Measurements from ENCODE around the gene KPNB1. TPM values are rescaled to one million over a fixed set of nuclear protein-coding genes. Genes with fewer than 3 reads are reported as not detected.
"Not testable (repeated sequence)": the region's sequence is repeated elsewhere in the genome, so short reads cannot be mapped to it uniquely, and the experiment has no call there.

The KPNB1 gene
- total RNA-seq, 1 experiment from 2014 or later = 681 TPM

DNA sequence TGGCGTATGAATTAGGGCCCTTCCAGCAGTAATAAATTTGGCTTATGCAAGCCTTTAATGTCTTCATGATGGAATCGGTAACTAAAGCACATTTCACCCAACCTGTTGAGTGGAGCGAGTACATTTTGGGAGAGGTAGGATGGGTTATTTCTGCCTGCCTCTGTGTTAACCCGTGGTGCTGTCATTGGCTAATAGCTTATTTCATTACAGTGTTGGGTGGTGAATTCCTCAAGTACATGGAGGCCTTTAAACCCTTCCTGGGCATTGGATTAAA lies 26.4 kb downstream of the KPNB1 start:
- Histone ChIP-seq H3K27me3 (replicated peaks) (no peaks in the 10 kb centered on the region), H3K27ac (no peak overlapping the region), H3K4me3 (no peak overlapping the region), H3K9me3 (replicated peaks) (no peaks in the 10 kb centered on the region), H3K4me1 (replicated peaks) (no peaks in the 10 kb centered on the region), H3K36me3 (peaks cover 100% of the 10 kb centered on the region)
- DNase-seq (ENCODE audit: low read depth in 1 of 2, low spot score in 2 of 2) = no peak

GRCh38 chr17:47676510-47677165 lies 26.9 kb downstream of the KPNB1 start:
- Histone ChIP-seq H3K36me3 (peaks cover 100% of the 10 kb centered on the region), H3K27ac (no peak overlapping the region), H3K27me3 (replicated peaks) (no peaks in the 10 kb centered on the region), H3K4me1 (replicated peaks) (no peaks in the 10 kb centered on the region), H3K4me3 (no peak overlapping the region), H3K9me3 (replicated peaks) (no peaks in the 10 kb centered on the region)
- DNase-seq (ENCODE audit: low read depth in 1 of 2, low spot score in 2 of 2) = no peak

DNA sequence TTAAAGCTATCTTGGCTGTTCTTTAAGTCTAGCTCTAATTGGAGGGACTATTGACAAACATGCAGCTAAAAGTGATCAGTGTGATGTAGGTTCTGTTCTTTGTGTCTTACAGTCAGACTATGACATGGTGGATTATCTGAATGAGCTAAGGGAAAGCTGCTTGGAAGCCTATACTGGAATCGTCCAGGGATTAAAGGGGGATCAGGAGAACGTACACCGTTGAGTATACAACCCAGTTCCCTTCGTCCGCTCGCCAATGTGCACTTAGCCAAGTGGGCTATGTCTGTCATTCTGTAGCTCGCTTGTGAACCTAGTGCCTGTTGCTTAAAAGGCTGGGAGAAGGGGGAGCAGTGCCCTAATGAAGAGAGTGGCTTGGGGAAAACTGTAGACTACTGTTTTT lies 28.5 kb downstream of the KPNB1 start:
- no peaks in the 10 kb centered on the region for H3K9me3 ChIP-seq (replicated peaks)
- H3K27me3 ChIP-seq (replicated peaks) = no peaks in the 10 kb centered on the region
- H3K4me3 ChIP-seq = no peak overlapping the region
- H3K27ac ChIP-seq = no peak overlapping the region
- H3K4me1 ChIP-seq (replicated peaks) = no peaks in the 10 kb centered on the region
- no peak for DNase-seq (ENCODE audit: low read depth in 1 of 2, low spot score in 2 of 2)
- H3K36me3 ChIP-seq = peaks cover 97% of the 10 kb centered on the region

- Histone ChIP-seq H3K9me3 (replicated peaks) (0 out of 2 replicates have a peak, but pooled peaks cover 6% of the 10 kb centered on the region), H3K4me1 (replicated peaks) (0 out of 2 replicates have a peak, but pooled peaks cover under 1% of the 10 kb centered on the region), H3K27ac (no peak overlapping the region), H3K27me3 (replicated peaks) (no peaks in the 10 kb centered on the region), H3K36me3 (peaks cover 97% of the 10 kb centered on the region), H3K4me3 (no peak overlapping the region)
- no peak for DNase-seq (ENCODE audit: low read depth in 1 of 2, low spot score in 2 of 2)
These were observed 32.4 kb downstream of the KPNB1 start for GRCh38 chr17:47682138-47682537.

DNA sequence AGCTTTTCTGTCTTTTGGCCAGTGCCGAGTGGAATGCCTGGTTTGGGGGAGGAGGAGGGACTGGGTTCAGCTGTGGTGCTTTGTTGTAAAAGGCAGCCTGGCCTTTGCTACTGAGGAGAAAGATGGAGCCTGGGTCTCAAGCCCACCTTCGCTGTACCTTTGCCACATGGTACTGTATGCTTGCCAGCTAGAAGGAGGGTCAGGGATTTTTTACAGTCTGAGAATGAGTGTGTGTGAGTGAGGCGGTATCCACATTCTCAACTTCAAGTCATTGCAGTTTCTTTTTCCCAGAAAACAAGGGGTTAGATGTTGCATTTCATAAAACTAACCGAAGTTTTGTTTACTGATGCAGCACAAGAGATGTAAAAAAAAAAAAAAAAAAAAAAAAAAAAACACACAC lies 33.0 kb downstream of the KPNB1 start:
- not testable (repeated sequence) for H3K27ac ChIP-seq; H3K4me3 ChIP-seq; H3K27me3 ChIP-seq (replicated peaks); DNase-seq (ENCODE audit: low read depth in 1 of 2, low spot score in 2 of 2); H3K9me3 ChIP-seq (replicated peaks); H3K4me1 ChIP-seq (replicated peaks)
- H3K36me3 ChIP-seq = peaks cover 97% of the 10 kb centered on the region

- Histone ChIP-seq H3K27me3 (replicated peaks) (0 out of 2 replicates have a peak, but pooled peaks cover 2% of the 10 kb centered on the region), H3K4me1 (replicated peaks) (0 out of 2 replicates have a peak, but pooled peaks cover 5% of the 10 kb centered on the region), H3K4me3 (no peak overlapping the region), H3K27ac (no peak overlapping the region), H3K9me3 (replicated peaks) (0 out of 2 replicates have a peak, but pooled peaks cover 6% of the 10 kb centered on the region), H3K36me3 (peaks cover 84% of the 10 kb centered on the region)
- DNase-seq (ENCODE audit: low read depth in 1 of 2, low spot score in 2 of 2) = no peak
These were observed 34.3 kb downstream of the KPNB1 start for GRCh38 chr17:47684025-47684424.

GRCh38 chr17:47684535-47685193 lies 34.9 kb downstream of the KPNB1 start:
- 0 out of 2 replicates have a peak, but pooled peaks cover 2% of the 10 kb centered on the region for H3K27me3 ChIP-seq (replicated peaks)
- 0 out of 2 replicates have a peak, but pooled peaks cover 6% of the 10 kb centered on the region for H3K9me3 ChIP-seq (replicated peaks)
- DNase-seq (ENCODE audit: low read depth in 1 of 2, low spot score in 2 of 2) = no peak
- no peak overlapping the region for H3K27ac ChIP-seq
- H3K4me1 ChIP-seq (replicated peaks) = 0 out of 2 replicates have a peak, but pooled peaks cover 5% of the 10 kb centered on the region
- peaks cover 77% of the 10 kb centered on the region for H3K36me3 ChIP-seq
- no peak overlapping the region for H3K4me3 ChIP-seq

- 0 out of 2 replicates have a peak, but pooled peaks cover 5% of the 10 kb centered on the region for H3K4me1 ChIP-seq (replicated peaks)
- DNase-seq (ENCODE audit: low read depth in 1 of 2, low spot score in 2 of 2) = no peak
- H3K27me3 ChIP-seq (replicated peaks) = 0 out of 2 replicates have a peak, but pooled peaks cover 2% of the 10 kb centered on the region
- peaks cover 67% of the 10 kb centered on the region for H3K36me3 ChIP-seq
- H3K27ac ChIP-seq = no peak overlapping the region
- 0 out of 2 replicates have a peak, but pooled peaks cover 6% of the 10 kb centered on the region for H3K9me3 ChIP-seq (replicated peaks)
- no peak overlapping the region for H3K4me3 ChIP-seq
These were observed 36.0 kb downstream of the KPNB1 start for GRCh38 chr17:47685556-47686275.

DNA sequence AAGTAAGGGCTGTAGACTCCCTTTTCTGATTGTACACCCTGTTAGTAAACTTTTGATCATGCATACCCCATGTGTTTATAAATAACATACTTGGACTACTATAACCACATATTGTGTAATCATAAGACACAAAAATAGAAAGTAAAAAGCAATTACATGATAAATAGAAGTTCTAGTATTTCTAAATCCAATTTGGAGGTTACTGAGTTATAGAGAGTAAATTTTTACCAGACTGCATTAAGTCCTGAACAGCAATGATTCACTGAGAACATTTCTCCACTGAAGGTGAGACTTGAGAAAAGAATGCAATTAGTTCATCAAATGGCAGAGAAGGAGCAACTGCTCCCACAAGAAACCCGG lies 36.5 kb downstream of the KPNB1 start:
- H3K9me3 ChIP-seq (replicated peaks) = 0 out of 2 replicates have a peak, but pooled peaks cover 6% of the 10 kb centered on the region
- 0 out of 2 replicates have a peak, but pooled peaks cover 5% of the 10 kb centered on the region for H3K4me1 ChIP-seq (replicated peaks)
- DNase-seq (ENCODE audit: low read depth in 1 of 2, low spot score in 2 of 2) = no peak
- H3K27me3 ChIP-seq (replicated peaks) = 0 out of 2 replicates have a peak, but pooled peaks cover 2% of the 10 kb centered on the region
- H3K27ac ChIP-seq = no peak overlapping the region
- no peak overlapping the region for H3K4me3 ChIP-seq
- peaks cover 61% of the 10 kb centered on the region for H3K36me3 ChIP-seq

DNA sequence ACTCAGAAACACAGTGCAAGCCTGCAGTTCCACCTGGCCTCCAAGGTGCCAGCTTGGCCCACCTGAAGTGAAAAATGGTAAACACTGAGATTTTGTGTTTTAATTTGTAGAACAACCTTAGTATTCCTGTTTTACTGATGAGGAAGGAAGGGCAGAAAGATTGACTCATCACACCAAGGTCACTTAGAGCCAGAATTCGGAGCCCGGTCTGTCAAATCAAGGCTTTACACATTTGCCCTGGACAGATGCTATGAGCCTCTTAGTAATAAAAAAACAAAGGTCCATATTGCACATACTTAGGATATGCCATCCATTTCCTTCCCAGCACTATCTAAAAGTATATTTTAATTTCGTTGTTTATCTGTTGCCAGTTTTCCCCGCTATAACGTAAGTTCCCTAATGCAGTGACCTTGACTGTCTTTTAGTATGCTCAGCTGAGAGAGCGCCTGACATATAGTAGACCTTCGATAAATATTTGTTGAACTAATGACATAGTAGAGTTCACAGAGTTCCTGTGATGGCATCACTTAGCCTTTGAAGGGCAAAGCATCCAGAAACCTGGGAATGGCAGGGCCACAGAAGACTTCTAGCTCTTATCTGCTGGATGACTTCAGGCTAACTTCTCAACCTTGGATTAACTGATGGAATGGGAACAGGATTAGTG lies 37.1 kb downstream of the KPNB1 start:
- no peak for DNase-seq (ENCODE audit: low read depth in 1 of 2, low spot score in 2 of 2)
- Histone ChIP-seq H3K9me3 (replicated peaks) (0 out of 2 replicates have a peak, but pooled peaks cover 6% of the 10 kb centered on the region), H3K27me3 (replicated peaks) (peaks cover 2% of the 10 kb centered on the region; the same call in 1 of the 2 replicates), H3K36me3 (peaks cover 56% of the 10 kb centered on the region), H3K4me3 (no peak overlapping the region), H3K4me1 (replicated peaks) (0 out of 2 replicates have a peak, but pooled peaks cover 5% of the 10 kb centered on the region), H3K27ac (no peak overlapping the region)

GRCh38 chr17:47687328-47687690 lies 37.6 kb downstream of the KPNB1 start:
- Histone ChIP-seq H3K27ac (no peak overlapping the region), H3K9me3 (replicated peaks) (0 out of 2 replicates have a peak, but pooled peaks cover 6% of the 10 kb centered on the region), H3K4me3 (no peak overlapping the region), H3K27me3 (replicated peaks) (peaks cover 2% of the 10 kb centered on the region; the same call in 1 of the 2 replicates), H3K36me3 (peaks cover 51% of the 10 kb centered on the region), H3K4me1 (replicated peaks) (0 out of 2 replicates have a peak, but pooled peaks cover 5% of the 10 kb centered on the region)
- DNase-seq (ENCODE audit: low read depth in 1 of 2, low spot score in 2 of 2) = no peak

- H3K27ac ChIP-seq = no peak overlapping the region
- DNase-seq (ENCODE audit: low read depth in 1 of 2, low spot score in 2 of 2) = no peak
These were observed 38.0 kb downstream of the KPNB1 start for GRCh38 chr17:47687748-47688147.

GRCh38 chr17:47690121-47690520 lies 40.4 kb downstream of the KPNB1 start:
- Histone ChIP-seq H3K9me3 (replicated peaks) (no peaks in the 10 kb centered on the region), H3K4me3 (no peak overlapping the region), H3K27me3 (replicated peaks) (peaks cover 2% of the 10 kb centered on the region; the same call in 1 of the 2 replicates), H3K4me1 (replicated peaks) (peaks cover 17% of the 10 kb centered on the region), H3K36me3 (peaks cover 26% of the 10 kb centered on the region), H3K27ac (no peak overlapping the region)
- DNase-seq (ENCODE audit: low read depth in 1 of 2, low spot score in 2 of 2) = no peak

More at GRCh38 chr17:47687748-47688147, 38.0 kb downstream of the KPNB1 start:
- Histone ChIP-seq H3K9me3 (replicated peaks) (0 out of 2 replicates have a peak, but pooled peaks cover 6% of the 10 kb centered on the region), H3K4me3 (no peak overlapping the region), H3K4me1 (replicated peaks) (0 out of 2 replicates have a peak, but pooled peaks cover 5% of the 10 kb centered on the region), H3K36me3 (peaks cover 46% of the 10 kb centered on the region), H3K27me3 (replicated peaks) (peaks cover 2% of the 10 kb centered on the region; the same call in 1 of the 2 replicates)

Data from SJSA1 (cell line).